Ammon's horn (tissue), 1 donor: ENCODE results near the gene AQP1.
A peak's percentile ranks its signal among the peaks of the same experiment; 100 is the strongest.

Experiments
- DNase-seq: peaks from one replicate; pipeline ENCODE4 v3.0.0-alpha.2; 2016; ENCODE audit warnings: low spot score

The AQP1 gene

GRCh38 chr7:30884881-30885280 lies 26.8 kb upstream of the AQP1 start:
- DNase-seq = no peak

- DNase-seq = no peak
These were observed 25.0 kb upstream of the AQP1 start for GRCh38 chr7:30886608-30887011.

- no peak for DNase-seq
These were observed 24.2 kb upstream of the AQP1 start for GRCh38 chr7:30887464-30887872.

- DNase-seq = peak; percentile 35
These were observed 22.9 kb upstream of the AQP1 start for GRCh38 chr7:30888747-30889146.

- DNase-seq = no peak
These were observed 21.4 kb upstream of the AQP1 start for GRCh38 chr7:30890226-30890625.

GRCh38 chr7:30893357-30893756 lies 18.3 kb upstream of the AQP1 start:
- DNase-seq = peak; percentile 45

- DNase-seq = no peak
These were observed 17.6 kb upstream of the AQP1 start for GRCh38 chr7:30894009-30894408.

- no peak for DNase-seq
These were observed 16.6 kb upstream of the AQP1 start for GRCh38 chr7:30894866-30895605.

GRCh38 chr7:30896036-30896435 lies 15.6 kb upstream of the AQP1 start:
- DNase-seq = no peak

- no peak for DNase-seq
These were observed 14.6 kb upstream of the AQP1 start for GRCh38 chr7:30896783-30897637.

- no peak for DNase-seq
These were observed 13.9 kb upstream of the AQP1 start for GRCh38 chr7:30897770-30898169.

GRCh38 chr7:30898411-30898810 lies 13.2 kb upstream of the AQP1 start:
- peak; percentile 48 for DNase-seq

- no peak for DNase-seq
These were observed 12.6 kb upstream of the AQP1 start for GRCh38 chr7:30899066-30899465.

GRCh38 chr7:30899630-30900029 lies 12.0 kb upstream of the AQP1 start:
- peak; percentile 24 for DNase-seq

- no peak for DNase-seq
These were observed 11.6 kb upstream of the AQP1 start for GRCh38 chr7:30900053-30900452.

- DNase-seq = no peak
These were observed 10.8 kb upstream of the AQP1 start for GRCh38 chr7:30900803-30901362.

- no peak for DNase-seq
These were observed 9.8 kb upstream of the AQP1 start for GRCh38 chr7:30901856-30902255.

GRCh38 chr7:30902466-30902865 lies 9.2 kb upstream of the AQP1 start:
- no peak for DNase-seq

GRCh38 chr7:30903146-30903545 lies 8.5 kb upstream of the AQP1 start:
- no peak for DNase-seq

- DNase-seq = no peak
These were observed 7.1 kb upstream of the AQP1 start for GRCh38 chr7:30904561-30904960.

GRCh38 chr7:30905078-30906012 lies 6.3 kb upstream of the AQP1 start:
- DNase-seq = no peak

GRCh38 chr7:30906014-30906413 lies 5.6 kb upstream of the AQP1 start:
- no peak for DNase-seq
